ENCODE measurements around the gene BRI3. TPM values are rescaled to one million over a fixed set of nuclear protein-coding genes. Genes with fewer than 3 reads are reported as not detected.

Gene BRI3
- total and polyA plus RNA-seq, 2 of the 8 experiments (the other 6 are each of a cell fraction or from before 2014, with no cell fraction given), result 77.5 to 93.4 TPM

GRCh38 chr7:98267303-98267702, 14.2 kb upstream of the BRI3 start (continued):
- TF ChIP-seq TAF7 (optimal IDR thresholded peaks at IDR 0.05; ENCODE audit: borderline replicate concordance, low read depth, low read length) (no peak), GTF2F1 (IDR thresholded peaks at IDR 0.05; ENCODE audit: borderline replicate concordance, low read depth, low read length) (no peak), SUZ12 (IDR thresholded peaks at IDR 0.05; ENCODE audit: low read length) (no peak), CHD2 (IDR thresholded peaks at IDR 0.05; ENCODE audit: low read length) (no peak)
